GM18951 (cell line): ENCODE data around the gene SLC12A7.

Experiments used
- POLR2A ChIP-seq: IDR thresholded peaks from 4 replicates; pipeline ENCODE4 v1.6.1; 2011; ENCODE audit warnings: mild to moderate bottlenecking; ENCODE audit not compliant: insufficient read length, insufficient read depth; ENCODE audit errors: extremely low read depth
- in situ Hi-C: fragments of 300-500 bp; cut with MboI; formaldehyde crosslinking; loops from one replicate; pipeline ENCODE4 v1.12.0; 2022; ENCODE audit warnings: low sequenced_read_pairs, mixed read lengths, inconsistent platforms; ENCODE audit not compliant: unreplicated experiment

The SLC12A7 gene

GRCh38 chr5:1013238-1013947 is 98.5 kb downstream of the SLC12A7 start:
- TF ChIP-seq POLR2A = no peak
- in situ Hi-C loops = no loop called here

- in situ Hi-C loops = no loop called here
- no peak for TF ChIP-seq POLR2A
Observed at GRCh38 chr5:1012900-1013237, 99.0 kb downstream of the SLC12A7 start.

GRCh38 chr5:1012313-1012841 is 99.5 kb downstream of the SLC12A7 start:
- TF ChIP-seq POLR2A = no peak
- in situ Hi-C loops = no loop called here

- TF ChIP-seq POLR2A = no peak
- in situ Hi-C loops = no loop called here
Observed at GRCh38 chr5:1011741-1012312, 100.0 kb downstream of the SLC12A7 start.

DNA sequence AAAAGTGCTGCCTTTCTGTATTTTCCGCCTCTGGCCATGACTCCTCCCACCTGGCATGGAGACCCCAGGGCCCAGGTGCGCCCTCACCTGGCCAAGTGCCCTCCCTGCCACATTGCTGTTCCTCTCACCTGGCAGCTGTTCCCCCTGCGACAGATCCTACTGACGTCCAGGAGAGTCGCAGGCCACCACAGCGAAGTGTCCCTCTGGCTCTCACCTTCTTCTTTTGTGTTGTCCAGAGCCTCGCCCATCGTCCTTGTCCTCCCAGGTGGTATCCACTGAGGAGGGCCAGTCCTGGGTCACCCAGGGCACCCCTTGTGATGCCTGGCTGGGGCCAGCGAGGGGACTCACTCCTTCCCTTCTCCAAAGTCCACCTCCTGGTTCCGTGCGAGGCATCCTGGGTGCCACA is 100.6 kb downstream of the SLC12A7 start:
- no peak for TF ChIP-seq POLR2A
- in situ Hi-C loops = no loop called here

DNA sequence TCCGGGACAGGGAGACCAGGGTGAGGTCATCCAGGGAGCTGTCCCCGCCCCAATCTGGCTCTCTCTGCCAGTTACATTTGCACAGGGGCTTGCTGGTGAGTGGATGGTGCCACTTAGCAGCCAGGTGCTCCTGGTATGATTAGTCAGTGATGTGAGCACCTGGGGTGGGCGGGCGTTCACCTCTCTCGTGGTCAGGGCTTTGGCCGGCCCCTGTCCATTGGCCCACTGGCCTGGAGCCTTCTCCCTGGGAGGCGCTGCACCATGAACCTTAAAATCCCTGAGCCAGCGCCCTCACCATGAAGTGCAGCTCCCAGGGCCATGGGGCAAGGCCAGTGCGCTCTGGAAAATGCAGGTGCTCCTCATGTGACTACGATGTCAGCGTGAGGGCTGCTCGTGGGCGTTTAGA is 101.2 kb downstream of the SLC12A7 start:
- in situ Hi-C loops = no loop called here
- no peak for TF ChIP-seq POLR2A

DNA sequence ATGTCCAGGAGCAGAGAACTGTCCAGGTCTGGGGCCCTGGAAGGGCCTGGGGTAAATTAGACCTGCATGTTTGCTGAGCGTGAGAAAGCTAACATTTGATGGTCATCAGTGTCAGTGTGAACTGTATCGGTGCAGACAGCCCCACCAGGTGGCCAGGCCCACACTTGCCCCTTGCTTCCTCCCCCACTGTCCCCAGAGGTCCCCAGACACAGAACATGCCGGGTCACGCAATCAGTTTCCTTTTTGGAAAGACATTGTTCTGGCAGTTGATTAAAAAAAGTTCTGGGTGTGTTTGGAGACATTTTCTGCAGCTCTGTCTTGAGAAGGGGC is 101.7 kb downstream of the SLC12A7 start:
- in situ Hi-C loops = no loop called here
- TF ChIP-seq POLR2A = no peak

- TF ChIP-seq POLR2A = no peak
- in situ Hi-C loops = no loop called here
Observed at GRCh38 chr5:1009359-1010180, 102.3 kb downstream of the SLC12A7 start.

- no peak for TF ChIP-seq POLR2A
- in situ Hi-C loops = no loop called here
Observed at GRCh38 chr5:1008451-1009358, 103.2 kb downstream of the SLC12A7 start, which contains the start of gene NKD2. NKD2 (plus strand) TSS chr5:1008802; CDS start chr5:1009058, 256 bp downstream.

DNA sequence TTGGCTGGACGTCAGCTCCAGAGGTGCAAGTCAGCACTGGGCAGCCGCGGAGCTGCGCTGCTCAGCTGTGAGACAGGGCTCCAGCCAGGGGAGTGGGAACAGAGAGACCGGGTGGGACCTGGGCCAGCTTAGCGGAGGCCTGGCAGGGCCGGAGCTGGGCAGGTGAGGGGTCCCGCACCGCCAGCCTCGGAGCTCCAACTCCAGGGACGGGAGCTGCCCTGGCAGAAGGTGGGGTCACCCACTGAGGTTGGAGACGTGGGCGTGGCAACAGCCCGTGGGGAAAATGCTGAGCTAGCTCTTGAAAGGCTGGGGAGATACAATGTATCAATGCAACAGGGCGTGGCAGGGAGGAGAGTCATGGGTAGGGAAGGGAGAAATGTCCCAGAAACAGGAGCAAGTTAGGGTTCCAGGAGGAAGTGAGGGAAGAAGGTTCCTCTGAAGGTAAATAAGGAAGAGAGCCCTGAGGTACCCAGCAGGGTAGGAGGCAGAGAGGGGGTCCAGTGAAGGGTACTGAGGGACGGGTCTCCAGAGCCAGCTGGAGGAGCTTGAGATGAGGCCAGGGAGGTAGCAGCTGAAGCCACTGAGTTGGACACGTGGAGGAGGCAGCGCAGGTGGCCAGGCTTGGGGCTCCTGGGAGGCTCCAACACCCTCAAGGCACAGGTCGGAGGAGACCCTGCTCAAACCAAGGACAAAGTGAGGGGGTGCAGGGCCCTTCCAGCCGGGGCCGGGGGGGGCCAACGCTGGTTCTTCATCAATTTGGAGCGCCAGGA is 104.0 kb downstream of the SLC12A7 start:
- in situ Hi-C loops = no loop called here
- no peak for TF ChIP-seq POLR2A

GRCh38 chr5:1007221-1007680 is 104.6 kb downstream of the SLC12A7 start:
- no peak for TF ChIP-seq POLR2A
- in situ Hi-C loops = no loop called here

- no peak for TF ChIP-seq POLR2A
- in situ Hi-C loops = no loop called here
Observed at GRCh38 chr5:1006656-1007071, 105.2 kb downstream of the SLC12A7 start.
